NCI-H1930 (cell line): ENCODE measurements around the gene ZNF648.
"Not testable (repeated sequence)": the region's sequence is repeated elsewhere in the genome, so short reads cannot be mapped to it uniquely, and the experiment has no call there.

ENCODE experiments used
- DNase-seq, 2 experiments: peaks; one replicate each; lab custom pipeline; 2025; lab: John Stamatoyannopoulos, UW

The ZNF648 gene

GRCh38 chr1:182061594-182061993 lies at the start of gene ZNF648:
Gene ZNF648 (minus strand): TSS chr1:182061712. CDS start chr1:182058010, 3,702 bp downstream.
- no peak for DNase-seq

GRCh38 chr1:182110635-182111034 lies 49.1 kb upstream of the ZNF648 start:
- DNase-seq = no peak

GRCh38 chr1:182109771-182110170 lies 48.3 kb upstream of the ZNF648 start:
- DNase-seq = no peak

GRCh38 chr1:182107209-182107608 lies 45.7 kb upstream of the ZNF648 start:
- no peak for DNase-seq

- no peak for DNase-seq
Observed at GRCh38 chr1:182102043-182102416, 40.5 kb upstream of the ZNF648 start.

GRCh38 chr1:182101415-182102042 lies 40.0 kb upstream of the ZNF648 start:
- no peak for DNase-seq

- no peak for DNase-seq
Observed at GRCh38 chr1:182098301-182098700, 36.8 kb upstream of the ZNF648 start.

- no peak for DNase-seq
Observed at GRCh38 chr1:182095946-182096345, 34.4 kb upstream of the ZNF648 start.

GRCh38 chr1:182094514-182095005 lies 33.0 kb upstream of the ZNF648 start:
- not testable (repeated sequence) for DNase-seq

- no peak for DNase-seq
Observed at GRCh38 chr1:182093781-182094180, 32.3 kb upstream of the ZNF648 start.

- DNase-seq = no peak
Observed at GRCh38 chr1:182092336-182092735, 30.8 kb upstream of the ZNF648 start.

- no peak for DNase-seq
Observed at GRCh38 chr1:182091083-182091482, 29.6 kb upstream of the ZNF648 start.

GRCh38 chr1:182087719-182088350 lies 26.3 kb upstream of the ZNF648 start:
- DNase-seq = no peak

GRCh38 chr1:182087304-182087703 lies 25.8 kb upstream of the ZNF648 start:
- DNase-seq = no peak

GRCh38 chr1:182086620-182087019 lies 25.1 kb upstream of the ZNF648 start:
- no peak for DNase-seq

- DNase-seq = no peak
Observed at GRCh38 chr1:182086136-182086535, 24.6 kb upstream of the ZNF648 start.

- DNase-seq = no peak
Observed at GRCh38 chr1:182085726-182086125, 24.2 kb upstream of the ZNF648 start.

GRCh38 chr1:182084487-182085316 lies 23.2 kb upstream of the ZNF648 start:
- peak; percentile 13 to 19 for DNase-seq

GRCh38 chr1:182083851-182084486 lies 22.5 kb upstream of the ZNF648 start:
- no peak for DNase-seq

GRCh38 chr1:182080955-182081582 lies 19.6 kb upstream of the ZNF648 start:
- no peak for DNase-seq

GRCh38 chr1:182080040-182080439 lies 18.5 kb upstream of the ZNF648 start:
- DNase-seq = no peak

GRCh38 chr1:182071924-182072323 lies 10.4 kb upstream of the ZNF648 start:
- DNase-seq = no peak
